Trophoblast cell (in vitro differentiated cells and primary cell): ENCODE results near the gene PAX9.

Experiments
- DNase-seq, 2 donors: peaks; one replicate each; pipeline ENCODE4 v3.0.0-alpha.2; 2016
- H2AFZ ChIP-seq: 2 replicates; pipeline ENCODE4 v1.6.1; 2013; ENCODE audit warnings: low read length, moderate library complexity, mild to moderate bottlenecking; ENCODE audit not compliant: insufficient read depth, poor library complexity
- H2AK5ac ChIP-seq: 2 replicates; pipeline ENCODE4 v1.6.1; 2013; ENCODE audit warnings: mild to moderate bottlenecking, low read length
- H2BK120ac ChIP-seq: 2 replicates; pipeline ENCODE4 v1.6.1; 2013; ENCODE audit warnings: low read length, mild to moderate bottlenecking, moderate library complexity; ENCODE audit not compliant: insufficient read depth, poor library complexity
- H2BK12ac ChIP-seq: 2 replicates; pipeline ENCODE4 v1.6.1; 2013; ENCODE audit warnings: mild to moderate bottlenecking, low read length, moderate library complexity
- H2BK5ac ChIP-seq: 2 replicates; pipeline ENCODE4 v1.6.1; 2013; ENCODE audit warnings: low read length, low read depth, moderate library complexity, mild to moderate bottlenecking; ENCODE audit not compliant: poor library complexity
- H3K14ac ChIP-seq: 2 replicates; pipeline ENCODE4 v1.6.1; 2013; ENCODE audit warnings: mild to moderate bottlenecking, low read length
- H3K18ac ChIP-seq: 2 replicates; pipeline ENCODE4 v1.6.1; 2013; ENCODE audit warnings: mild to moderate bottlenecking, low read length
- H3K23ac ChIP-seq: 2 replicates; pipeline ENCODE4 v1.6.1; 2013; ENCODE audit warnings: low read length
- H3K27ac ChIP-seq: 2 replicates; pipeline ENCODE4 v1.5.1; 2013; ENCODE audit warnings: low read depth, mild to moderate bottlenecking, inconsistent platforms, low read length, moderate library complexity
- H3K27me3 ChIP-seq: 2 replicates; pipeline ENCODE4 v1.6.1; 2013; ENCODE audit warnings: inconsistent platforms, mild to moderate bottlenecking, low read length, moderate library complexity; ENCODE audit not compliant: insufficient read depth
- H3K36me3 ChIP-seq, 2 experiments: 1 replicate in 1 of 2; 2 replicates in 1 of 2; pipeline ENCODE4 v1.6.1; 2013; ENCODE audit warnings: low read length in 2 of 2, mild to moderate bottlenecking in 2 of 2, moderate library complexity in 1 of 2; ENCODE audit not compliant: insufficient read depth in 2 of 2, control insufficient read depth in 1 of 2
- H3K4ac ChIP-seq: 2 replicates; pipeline ENCODE4 v1.6.1; 2013; ENCODE audit warnings: low read depth, mild to moderate bottlenecking, low read length, moderate library complexity
- H3K4me1 ChIP-seq, 2 experiments: 1 replicate in 1 of 2; 2 replicates in 1 of 2; pipeline ENCODE4 v1.6.1; 2013; ENCODE audit warnings: low read length in 2 of 2, mild to moderate bottlenecking in 2 of 2, moderate library complexity in 1 of 2; ENCODE audit not compliant: insufficient read depth in 2 of 2, control insufficient read depth in 1 of 2
- H3K4me2 ChIP-seq: 2 replicates; pipeline ENCODE4 v1.6.1; 2013; ENCODE audit warnings: inconsistent platforms, mild to moderate bottlenecking, low read length, moderate library complexity
- H3K4me3 ChIP-seq: 2 replicates; pipeline ENCODE4 v1.5.1; 2013; ENCODE audit warnings: mild to moderate bottlenecking, low read depth, low read length, inconsistent platforms
- H3K79me1 ChIP-seq: one replicate; pipeline ENCODE4 v1.6.1; 2013; ENCODE audit warnings: low read length
- H3K79me2 ChIP-seq: 2 replicates; pipeline ENCODE4 v1.6.1; 2013; ENCODE audit warnings: low read length, mild to moderate bottlenecking; ENCODE audit not compliant: control insufficient read depth, insufficient read depth, poor library complexity
- H3K9ac ChIP-seq: 2 replicates; pipeline ENCODE4 v1.6.1; 2013; ENCODE audit warnings: mild to moderate bottlenecking, low read length
- H3K9me3 ChIP-seq: 2 replicates; pipeline ENCODE4 v1.6.1; 2013; ENCODE audit warnings: low read depth, mild to moderate bottlenecking, control low read depth, inconsistent platforms, low read length; ENCODE audit not compliant: insufficient read depth
- H4K12ac ChIP-seq: 2 replicates; pipeline ENCODE4 v1.6.1; 2013; ENCODE audit warnings: low read depth, mild to moderate bottlenecking, low read length, moderate library complexity
- H4K8ac ChIP-seq: 2 replicates; pipeline ENCODE4 v1.6.1; 2013; ENCODE audit warnings: low read depth, mild to moderate bottlenecking, low read length, moderate library complexity
- H4K91ac ChIP-seq: one replicate; pipeline ENCODE4 v1.6.1; 2013; ENCODE audit warnings: low read depth, mild to moderate bottlenecking, low read length, moderate library complexity
- WGBS: extraction: QIAGEN DNeasy Blood & Tissue Kit; methylation state at CpG from one replicate; pipeline ENCODE4 v1.1.7; 2013; ENCODE audit warnings: missing lambda C conversion rate; ENCODE audit not compliant: insufficient read length, insufficient coverage; ENCODE audit errors: extremely low coverage; 5-methylcytosine and 5-hydroxymethylcytosine counted together

PAX9 gene

DNA sequence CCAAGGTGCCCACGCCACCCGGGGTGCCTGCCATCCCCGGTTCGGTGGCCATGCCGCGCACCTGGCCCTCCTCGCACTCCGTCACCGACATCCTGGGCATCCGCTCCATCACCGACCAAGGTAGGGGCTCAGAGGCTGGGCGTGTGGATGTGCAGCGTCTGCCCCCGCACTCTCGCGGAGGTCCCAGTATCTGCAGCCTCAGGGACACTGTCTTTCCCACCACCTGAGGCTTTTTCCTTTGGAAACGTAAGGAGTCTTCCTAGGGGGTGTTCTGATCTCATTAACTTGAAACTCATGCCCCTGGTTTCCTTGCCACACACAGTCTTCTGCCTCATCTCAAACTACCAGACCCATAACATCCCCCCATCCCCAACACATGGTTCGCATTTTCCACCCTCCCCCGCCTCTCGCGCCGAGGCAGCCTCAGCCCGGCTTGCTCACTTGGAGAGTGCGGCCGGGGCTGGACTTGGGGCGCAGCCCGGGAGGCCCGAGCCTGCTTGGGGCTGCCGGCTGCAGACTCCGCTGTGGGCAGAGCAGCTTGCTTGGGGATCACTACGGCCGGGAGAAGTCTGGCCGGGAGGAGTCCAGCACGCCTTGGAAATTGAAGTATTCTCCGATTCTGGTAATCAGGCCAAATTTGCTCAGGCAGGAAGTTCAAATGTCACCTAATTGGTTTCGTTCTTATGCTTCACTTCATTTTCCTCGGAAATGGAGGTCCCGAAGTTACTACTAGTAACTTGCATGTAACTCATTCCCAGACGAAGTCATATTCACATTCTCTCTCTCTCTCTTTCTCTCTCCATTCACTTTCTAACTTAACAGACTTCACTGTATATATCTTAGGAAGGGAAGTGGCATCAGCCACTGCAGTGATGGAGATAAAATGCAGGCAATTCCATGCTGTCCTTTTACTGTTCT, 2.0 kb downstream of the PAX9 start:
- Histone ChIP-seq H3K4me3 (no peak overlapping the region), H3K27me3 (peaks cover 76% of the 10 kb centered on the region), H3K9ac (no peak overlapping the region), H2AFZ (no peak overlapping the region), H3K9me3 (peaks cover 12% of the 10 kb centered on the region), H4K8ac (no peak overlapping the region), H3K23ac (no peak overlapping the region), H3K79me2 (no peaks in the 10 kb centered on the region), H2BK120ac (no peak overlapping the region), H2BK12ac (no peak overlapping the region), H4K12ac (no peak overlapping the region), H3K18ac (no peak overlapping the region), H3K79me1 (no peaks in the 10 kb centered on the region), H3K36me3 (no peaks in the 10 kb centered on the region), H3K14ac (no peak overlapping the region), H3K4me1 (peaks cover 24 to 26% of the 10 kb centered on the region in 2 experiments), H2BK5ac (no peak overlapping the region), H3K27ac (no peak overlapping the region), H3K4me2 (peak overlapping the region; percentile 82), H3K4ac (no peak overlapping the region), H2AK5ac (no peak overlapping the region), H4K91ac (no peak overlapping the region)
- DNase-seq, result no peak
- WGBS, result no CpG with 5 or more reads among the region's 39 CpGs

DNA sequence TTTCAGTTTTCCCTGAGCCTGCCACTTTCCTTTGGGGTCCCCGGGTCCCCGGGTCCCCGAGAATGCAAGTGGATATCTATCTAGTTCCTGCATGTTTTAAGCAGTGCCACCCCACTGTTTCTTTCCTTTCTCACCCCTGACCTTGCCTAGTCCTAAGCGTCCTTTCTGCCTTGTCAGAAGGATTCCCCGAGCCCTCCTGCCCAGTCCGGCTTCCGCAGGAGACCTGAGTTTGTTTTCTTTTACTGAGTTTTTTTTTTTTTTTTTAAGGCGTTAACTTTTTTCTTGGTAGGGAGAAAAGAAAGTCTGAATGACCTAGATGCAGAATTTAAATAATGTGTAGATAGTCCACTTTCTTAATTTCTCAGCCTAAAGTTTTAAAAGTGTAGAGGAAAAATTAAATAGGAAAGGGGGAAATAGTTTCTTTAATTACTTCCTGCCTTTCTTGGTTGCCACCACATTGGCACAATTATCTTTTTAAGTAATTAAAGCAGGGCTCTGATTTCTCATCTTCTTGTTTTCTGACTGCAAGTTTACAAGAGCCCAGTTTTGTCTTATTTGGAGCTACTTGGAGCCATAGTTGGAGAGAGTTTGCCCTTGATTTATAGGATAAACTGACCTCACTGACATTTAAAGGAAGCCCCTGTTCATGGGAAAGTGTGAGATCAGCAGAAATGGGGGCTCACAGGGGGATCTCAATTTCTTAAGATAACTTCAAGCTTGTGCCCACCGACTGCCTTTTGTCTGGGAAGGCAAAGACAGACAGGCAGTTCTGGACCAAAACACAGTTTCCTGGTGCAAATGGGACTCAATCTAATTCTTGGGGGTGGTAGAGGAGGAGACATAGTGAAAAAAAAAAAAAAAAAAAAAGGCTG, 2.9 kb downstream of the PAX9 start:
- H2BK120ac ChIP-seq, result no peak overlapping the region
- no peak overlapping the region for H3K4ac ChIP-seq
- no peak overlapping the region for H2AK5ac ChIP-seq
- no peak overlapping the region for H3K14ac ChIP-seq
- no peak overlapping the region for H2BK12ac ChIP-seq
- H3K18ac ChIP-seq, result no peak overlapping the region
- no peak overlapping the region for H4K8ac ChIP-seq
- no peak overlapping the region for H3K4me2 ChIP-seq
- no peak overlapping the region for H3K23ac ChIP-seq
- no peaks in the 10 kb centered on the region for H3K79me2 ChIP-seq
- DNase-seq, result no peak
- H3K79me1 ChIP-seq, result no peaks in the 10 kb centered on the region
- no peak overlapping the region for H3K4me3 ChIP-seq
- H4K91ac ChIP-seq, result no peak overlapping the region
- no peak overlapping the region for H2AFZ ChIP-seq
- H3K9me3 ChIP-seq, result peaks cover 12% of the 10 kb centered on the region
- H3K4me1 ChIP-seq, result peaks cover 24 to 26% of the 10 kb centered on the region in 2 experiments
- H3K36me3 ChIP-seq, result no peaks in the 10 kb centered on the region
- peaks cover 67% of the 10 kb centered on the region for H3K27me3 ChIP-seq
- H3K9ac ChIP-seq, result no peak overlapping the region
- no peak overlapping the region for H4K12ac ChIP-seq
- no peak overlapping the region for H3K27ac ChIP-seq
- WGBS, result no CpG with 5 or more reads among the region's 9 CpGs
- H2BK5ac ChIP-seq, result no peak overlapping the region

DNA sequence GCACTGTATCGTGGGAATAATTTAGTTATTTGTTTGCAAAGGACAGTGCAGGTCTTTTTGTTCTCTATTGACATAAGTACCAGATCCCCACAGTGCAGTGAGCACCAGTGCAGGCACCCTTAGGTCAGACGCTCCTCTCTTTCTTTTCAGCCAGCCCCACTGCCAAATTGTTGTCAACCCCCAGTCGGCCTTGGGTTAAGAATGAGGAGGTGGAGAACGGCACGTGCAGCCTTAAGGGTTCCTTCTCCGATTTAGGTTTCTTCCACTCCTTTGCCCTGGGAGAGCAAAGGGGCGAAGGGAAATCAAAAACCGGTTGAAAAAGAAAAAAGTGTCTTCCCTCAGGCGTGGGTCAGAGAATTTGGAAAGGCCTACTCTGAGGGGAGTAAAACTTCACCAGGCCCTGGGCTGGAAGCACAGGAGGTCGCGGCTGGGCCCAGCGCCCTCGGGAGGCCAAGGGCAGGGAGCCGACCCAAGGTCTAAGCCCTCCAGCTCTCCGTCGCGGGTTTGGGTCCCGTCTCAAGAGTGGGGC, 4.3 kb downstream of the PAX9 start:
- whole genome bisulfite sequencing, result no CpG with 5 or more reads among the region's 18 CpGs
- Histone ChIP-seq H3K14ac (no peak overlapping the region), H3K4me3 (no peak overlapping the region), H3K36me3 (no peaks in the 10 kb centered on the region), H2AK5ac (no peak overlapping the region), H3K79me1 (no peaks in the 10 kb centered on the region), H2BK5ac (no peak overlapping the region), H3K9me3 (peaks cover 9% of the 10 kb centered on the region), H3K23ac (no peak overlapping the region), H2AFZ (no peak overlapping the region), H2BK120ac (no peak overlapping the region), H4K91ac (no peak overlapping the region), H3K27me3 (peaks cover 54% of the 10 kb centered on the region), H4K8ac (no peak overlapping the region), H2BK12ac (no peak overlapping the region), H3K9ac (no peak overlapping the region), H4K12ac (no peak overlapping the region), H3K79me2 (no peaks in the 10 kb centered on the region), H3K18ac (no peak overlapping the region), H3K4me1 (peaks cover 22 to 25% of the 10 kb centered on the region in 2 experiments), H3K4me2 (no peak overlapping the region), H3K4ac (no peak overlapping the region), H3K27ac (no peak overlapping the region)
- DNase-seq, result no peak

DNA sequence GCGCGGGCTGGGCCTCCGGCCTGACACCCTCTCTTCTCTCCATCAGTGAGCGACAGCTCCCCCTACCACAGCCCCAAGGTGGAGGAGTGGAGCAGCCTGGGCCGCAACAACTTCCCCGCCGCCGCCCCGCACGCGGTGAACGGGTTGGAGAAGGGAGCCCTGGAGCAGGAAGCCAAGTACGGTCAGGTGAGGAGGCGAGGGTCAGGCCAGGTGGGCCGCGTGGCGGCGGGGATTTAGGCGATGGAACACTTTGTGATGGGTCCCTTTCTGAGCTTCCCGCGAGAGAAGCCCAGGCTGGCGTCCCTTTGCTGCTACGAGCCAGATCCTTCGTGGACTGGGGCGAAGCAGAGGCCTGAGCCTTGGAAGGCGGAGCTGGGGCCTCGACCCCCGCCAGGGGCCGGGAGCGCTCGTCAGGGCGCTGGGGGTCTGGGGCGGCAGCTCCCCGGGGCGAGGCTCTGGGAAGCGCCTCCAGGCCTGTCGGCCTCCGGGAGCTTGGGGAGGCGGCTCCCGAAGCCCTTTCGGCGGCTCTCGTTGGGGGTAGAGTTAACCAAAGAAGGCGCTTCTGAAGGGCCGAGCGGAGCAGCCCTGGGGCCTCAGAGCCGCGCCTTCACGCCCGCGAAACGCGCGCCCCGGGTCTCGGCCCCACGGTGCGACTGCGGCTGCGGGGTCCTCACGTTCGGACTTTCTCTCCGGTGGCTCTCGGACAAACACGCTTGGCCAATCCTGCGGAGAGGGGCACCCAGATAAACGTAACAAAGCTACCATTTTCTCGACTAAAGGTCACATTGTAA, 5.0 kb downstream of the PAX9 start:
- H2BK5ac ChIP-seq, result no peak overlapping the region
- H3K79me2 ChIP-seq, result no peaks in the 10 kb centered on the region
- no peak overlapping the region for H3K14ac ChIP-seq
- H3K4me2 ChIP-seq, result peak overlapping the region; percentile 50
- peak overlapping the region; percentile 3 for H2AFZ ChIP-seq
- peaks cover 49% of the 10 kb centered on the region for H3K27me3 ChIP-seq
- no peak overlapping the region for H3K23ac ChIP-seq
- H2BK120ac ChIP-seq, result no peak overlapping the region
- H3K27ac ChIP-seq, result no peak overlapping the region
- H3K4me3 ChIP-seq, result no peak overlapping the region
- no CpG with 5 or more reads among the region's 68 CpGs for WGBS
- H3K36me3 ChIP-seq, result no peaks in the 10 kb centered on the region
- no peak overlapping the region for H4K91ac ChIP-seq
- H3K9me3 ChIP-seq, result peaks cover 5% of the 10 kb centered on the region
- no peak overlapping the region for H3K4ac ChIP-seq
- H3K4me1 ChIP-seq, result peaks cover 17 to 20% of the 10 kb centered on the region in 2 experiments
- no peak overlapping the region for H4K8ac ChIP-seq
- no peak overlapping the region for H2AK5ac ChIP-seq
- H3K79me1 ChIP-seq, result no peaks in the 10 kb centered on the region
- no peak overlapping the region for H3K9ac ChIP-seq
- no peak overlapping the region for H2BK12ac ChIP-seq
- DNase-seq, result no peak
- H3K18ac ChIP-seq, result no peak overlapping the region
- H4K12ac ChIP-seq, result no peak overlapping the region
